GM23248 (cell line): ENCODE results near the gene INTS7.

Experiments used
- EZH2 ChIP-seq: fragments of 200-600 bp; sonication (generic); IDR thresholded peaks from 2 replicates; pipeline ENCODE4 v1.6.1; 2018; ENCODE audit warnings: antibody characterized with exemption, mild to moderate bottlenecking; ENCODE audit not compliant: insufficient read depth, poor library complexity, severe bottlenecking
- EZH2phosphoT487 ChIP-seq: fragments of 200-600 bp; sonication (generic); IDR thresholded peaks from 2 replicates; pipeline ENCODE4 v1.6.1; 2018; ENCODE audit warnings: antibody characterized with exemption, moderate library complexity, mild to moderate bottlenecking, low read depth; ENCODE audit not compliant: insufficient read depth

DNA sequence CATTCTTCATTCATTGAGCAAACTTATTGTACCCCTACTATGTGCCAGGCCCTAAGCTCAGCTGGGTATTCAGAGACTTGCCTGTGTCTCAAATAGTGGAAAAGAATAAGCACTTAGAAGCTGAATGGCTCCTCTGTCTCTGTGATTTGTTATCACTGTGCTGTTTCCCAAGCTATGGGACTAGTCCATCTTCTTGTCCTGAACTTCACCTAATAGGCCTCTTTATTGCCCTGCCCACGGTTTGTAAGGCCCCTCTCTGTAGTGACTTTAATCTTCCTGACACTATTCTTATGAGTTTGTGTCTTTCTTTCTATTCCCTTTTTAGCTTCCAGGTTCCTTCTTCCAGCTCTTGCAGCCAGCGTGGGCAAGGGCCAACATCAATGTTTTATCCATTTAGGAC, 119.4 kb downstream of the INTS7 start:
- TF ChIP-seq EZH2phosphoT487 = no peak
- no peak for TF ChIP-seq EZH2
